HG03135 (cell line): ENCODE measurements around the gene GFPT2.

Source experiments
- ATAC-seq: cut with Tn5 transposase; IDR thresholded peaks from one replicate; pipeline ENCODE4 v1.9.1; 2021; ENCODE audit warnings: mild to moderate bottlenecking, moderate library complexity; ENCODE audit not compliant: unreplicated experiment

GFPT2 gene

DNA sequence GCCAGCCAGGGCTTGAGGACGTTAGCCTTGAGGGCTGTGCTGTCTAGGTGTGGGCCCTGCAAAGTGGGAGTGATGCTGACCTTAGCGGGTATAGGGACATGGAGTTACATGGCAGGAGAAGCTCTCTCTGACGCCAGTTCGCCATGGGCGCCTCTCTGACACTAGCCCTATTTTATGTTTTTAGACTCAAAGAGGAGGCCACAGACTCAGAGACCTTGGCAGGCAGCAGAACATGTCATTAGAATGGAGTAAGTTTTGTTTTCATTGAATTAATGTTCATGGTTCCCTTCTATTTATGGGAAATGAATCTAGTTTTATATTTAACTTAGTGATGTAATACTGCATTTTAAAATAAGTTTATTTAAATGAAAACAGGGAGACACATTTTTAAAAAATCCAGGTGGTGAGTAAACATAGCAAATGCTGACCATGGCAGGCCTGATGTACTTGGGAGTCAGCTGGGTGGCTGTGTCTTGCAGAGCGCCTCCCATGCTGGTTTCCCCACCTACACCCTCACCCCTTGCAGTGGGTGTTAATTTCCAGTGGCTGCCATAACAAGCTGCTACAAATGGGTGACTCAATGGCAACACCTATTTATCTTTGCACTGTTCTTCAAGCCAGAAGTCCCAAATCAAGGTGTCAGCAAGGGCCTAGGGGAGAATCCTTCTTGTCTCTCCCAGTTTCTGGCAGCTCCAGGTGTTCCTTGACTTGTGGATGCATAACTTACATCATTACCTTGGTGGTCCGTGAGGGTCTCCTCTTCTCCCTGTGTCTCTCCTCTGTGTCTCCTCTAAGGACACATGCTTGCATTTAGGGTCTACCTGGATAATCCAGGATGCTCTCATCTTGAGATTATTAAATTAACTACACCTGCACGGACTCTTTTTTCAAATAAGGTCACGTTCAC lies 25.6 kb upstream of the GFPT2 start:
- ATAC-seq = no peak

DNA sequence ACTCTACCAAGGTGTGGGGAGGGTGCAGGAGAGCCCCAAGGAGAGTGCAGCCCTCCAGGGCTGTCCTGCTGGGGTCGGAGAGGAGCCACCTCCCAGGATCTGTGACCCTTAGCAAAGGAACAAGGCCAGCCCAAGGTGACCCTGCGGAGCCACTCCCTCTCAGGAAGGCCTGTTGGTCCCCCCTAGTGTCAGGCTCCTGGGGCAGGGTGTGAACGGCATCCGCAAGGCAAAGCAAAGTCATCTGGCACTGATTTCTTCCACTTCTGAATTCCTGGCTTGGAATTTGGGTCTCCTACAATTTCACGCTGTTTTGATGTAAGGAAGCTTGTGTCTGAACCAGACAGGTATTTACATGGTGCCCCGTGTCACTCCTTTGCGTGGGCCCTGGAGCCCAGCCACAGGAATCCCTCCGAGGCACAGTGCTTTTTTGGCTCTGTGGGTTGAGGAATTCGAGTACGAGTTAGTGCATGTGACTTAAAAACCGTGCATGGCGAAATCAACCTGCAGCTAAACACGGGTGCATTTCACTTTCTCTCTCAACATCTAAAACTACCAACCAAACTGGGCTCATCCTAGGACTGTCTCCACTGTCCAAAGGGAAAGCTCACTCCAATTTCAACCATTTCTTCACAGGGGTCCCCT lies 24.5 kb upstream of the GFPT2 start:
- ATAC-seq = no peak

DNA sequence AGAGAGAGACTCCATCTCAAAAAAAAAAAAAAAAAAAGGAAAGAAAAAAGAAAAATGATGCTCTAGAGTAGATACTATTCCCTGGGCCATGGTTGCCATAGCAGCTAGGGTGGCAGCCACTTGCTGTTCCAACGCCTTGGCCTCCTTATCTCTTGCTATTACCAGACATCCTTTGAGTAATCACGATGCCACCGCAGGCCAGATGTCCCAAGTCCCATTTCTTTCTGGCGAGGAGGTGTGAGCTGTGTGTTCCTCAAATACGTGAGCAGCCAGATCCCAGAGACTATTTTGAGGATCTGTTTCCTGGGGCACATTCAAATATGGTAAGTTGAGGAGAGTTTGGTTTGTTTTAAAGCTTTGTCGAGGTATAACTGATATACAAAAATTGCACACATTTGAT lies 23.4 kb upstream of the GFPT2 start:
- ATAC-seq = no peak

DNA sequence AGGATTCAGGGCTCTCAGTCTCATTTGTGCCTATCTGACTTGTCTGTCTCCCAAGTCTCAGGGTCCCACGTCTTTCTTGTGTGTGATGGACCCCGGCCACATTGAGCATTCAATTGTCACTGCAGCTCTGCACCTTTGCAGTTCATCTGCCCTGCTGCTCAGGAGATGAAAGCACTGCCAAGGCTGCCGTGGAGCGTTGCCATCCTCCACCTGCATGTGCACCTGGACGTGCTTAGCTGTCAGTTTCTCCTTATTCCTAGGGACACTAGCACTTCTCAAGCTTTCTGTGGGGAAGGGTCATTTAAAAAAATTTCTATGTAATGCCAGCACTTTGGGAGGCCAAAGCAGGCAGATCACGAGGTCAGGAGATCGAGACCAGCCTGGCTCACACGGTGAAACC lies 22.8 kb upstream of the GFPT2 start:
- ATAC-seq = no peak

DNA sequence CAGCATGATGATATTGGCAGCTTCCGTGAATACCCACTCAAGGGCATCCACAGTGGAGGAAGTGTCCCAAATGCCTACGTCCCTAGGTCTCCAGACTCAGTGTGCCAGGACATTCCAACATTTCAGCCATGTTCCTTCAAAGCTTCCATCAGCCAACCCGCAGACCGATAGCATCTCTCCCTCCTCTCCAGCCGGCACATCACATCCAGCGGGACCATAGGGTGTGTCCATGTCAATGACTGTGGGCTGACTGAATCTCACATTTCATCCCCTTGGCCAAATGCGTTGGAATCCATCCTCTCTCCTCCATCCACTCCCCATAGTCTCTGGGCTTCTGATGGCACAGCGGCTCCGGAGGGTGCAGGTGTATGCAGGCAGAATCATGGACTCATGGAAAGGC lies 22.2 kb upstream of the GFPT2 start:
- no peak for ATAC-seq

DNA sequence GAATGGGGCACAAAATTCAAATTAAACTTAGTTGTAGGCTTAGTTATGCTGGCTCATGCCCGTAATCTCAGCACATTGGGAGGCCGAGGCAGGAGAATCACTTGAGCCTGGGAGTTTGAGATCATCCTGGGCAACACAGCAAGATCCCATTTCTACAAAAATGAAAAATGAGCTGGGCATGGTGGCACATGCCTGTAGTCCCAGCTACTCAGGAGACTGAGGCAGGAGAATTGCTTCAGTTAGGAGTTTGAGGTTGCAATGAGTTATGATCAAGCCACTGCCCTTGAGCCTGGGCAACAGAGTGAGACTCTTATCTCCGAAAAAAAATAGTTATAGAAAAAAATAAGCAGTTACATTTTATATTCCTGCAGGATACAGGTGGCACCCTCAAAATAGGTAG lies 20.7 kb upstream of the GFPT2 start:
- no peak for ATAC-seq

DNA sequence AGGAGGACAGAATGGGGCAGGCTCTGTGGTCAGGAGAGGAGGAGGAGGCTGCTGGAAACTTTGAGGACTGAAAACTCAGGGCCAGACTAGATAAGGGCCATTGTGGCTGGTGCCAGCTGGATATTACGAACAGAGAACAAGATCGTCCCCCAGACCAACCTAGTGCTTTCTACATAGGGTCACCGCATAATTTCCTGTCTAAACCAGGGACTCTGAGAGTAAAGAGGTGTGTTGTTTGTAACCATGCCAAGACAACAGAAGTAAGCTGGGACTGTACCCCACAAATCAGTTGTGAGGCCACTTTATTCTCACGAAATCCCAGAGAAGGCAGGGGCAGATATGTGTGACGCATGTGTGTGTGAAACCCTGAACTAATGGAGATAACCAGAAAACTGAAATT lies 20.3 kb upstream of the GFPT2 start:
- ATAC-seq = no peak

DNA sequence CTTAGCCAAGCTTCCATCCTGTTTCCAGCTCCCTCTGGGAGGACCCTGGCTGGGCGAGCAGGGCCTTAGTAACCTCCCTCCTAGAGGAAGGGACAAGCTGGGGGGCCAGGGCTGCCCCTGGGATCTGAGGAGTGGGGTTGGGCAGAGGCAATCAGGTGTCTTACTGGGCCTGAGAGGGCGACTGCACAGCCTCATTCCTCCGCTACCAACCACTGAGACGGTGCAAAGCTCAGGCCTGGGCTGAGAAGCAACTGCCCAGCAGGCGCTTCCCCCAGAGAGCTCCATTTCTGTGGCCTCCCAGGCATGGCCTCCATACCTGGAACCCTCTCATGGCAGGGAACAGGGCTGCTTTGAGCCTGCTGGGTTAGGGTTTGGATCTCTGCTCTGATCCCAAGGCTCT lies 18.8 kb upstream of the GFPT2 start:
- no peak for ATAC-seq

DNA sequence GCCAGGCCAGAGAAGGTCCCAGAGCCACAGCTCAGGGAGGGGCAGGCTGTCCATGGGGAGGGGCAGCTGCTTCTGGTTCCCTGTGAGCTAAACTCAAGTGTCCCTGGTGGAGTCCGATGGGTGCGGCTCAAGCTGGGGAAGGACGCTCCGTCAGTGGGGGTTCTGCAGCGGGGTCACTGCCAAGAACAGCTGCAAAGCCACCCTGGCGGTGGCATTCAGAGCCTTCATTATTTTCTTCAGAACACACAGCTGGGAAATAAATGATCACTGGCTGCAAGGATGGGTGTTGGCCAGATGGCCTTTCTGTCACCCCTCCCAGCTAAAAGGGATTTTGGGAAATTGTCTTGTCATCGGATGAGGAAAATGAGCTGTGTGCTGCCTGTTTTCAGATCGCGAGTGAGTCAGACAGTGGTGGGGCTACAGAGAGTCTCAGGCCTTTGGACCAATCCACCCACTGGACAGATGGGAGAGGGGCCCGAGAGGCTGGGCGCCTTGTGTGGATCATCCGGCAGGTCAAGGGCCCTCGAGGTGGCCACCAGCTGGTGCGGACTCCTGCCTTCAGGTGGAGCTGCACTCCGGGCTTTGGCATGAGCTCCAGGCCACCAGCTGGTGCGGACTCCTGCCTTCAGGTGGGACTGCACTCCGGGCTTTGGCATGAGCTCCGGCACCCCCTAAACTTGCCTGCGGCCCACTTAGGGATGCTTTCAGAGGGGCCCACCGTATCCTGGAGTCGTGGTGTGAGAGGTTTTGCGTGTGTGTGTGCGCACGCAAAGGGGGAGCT lies 17.9 kb upstream of the GFPT2 start:
- no peak for ATAC-seq

DNA sequence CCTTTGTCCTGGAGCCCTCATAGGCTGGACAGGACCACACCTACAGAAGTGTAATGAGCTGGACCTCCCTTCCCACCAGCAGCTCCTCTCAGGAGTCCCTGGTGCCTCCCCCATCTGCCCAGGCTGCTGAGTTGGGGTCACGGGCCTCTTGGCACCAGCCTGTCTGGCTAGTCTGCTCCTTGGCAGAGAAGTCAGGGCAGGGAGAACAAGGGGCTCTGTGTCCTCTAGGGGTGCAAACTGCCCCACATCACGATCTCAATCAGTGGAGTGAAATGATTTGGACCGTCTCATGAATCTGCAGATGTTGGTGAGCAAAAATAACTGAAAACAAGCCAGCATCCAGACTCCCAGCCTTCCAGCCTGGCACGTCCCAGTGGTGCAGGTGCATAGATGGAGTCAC lies 14.9 kb upstream of the GFPT2 start:
- no peak for ATAC-seq

DNA sequence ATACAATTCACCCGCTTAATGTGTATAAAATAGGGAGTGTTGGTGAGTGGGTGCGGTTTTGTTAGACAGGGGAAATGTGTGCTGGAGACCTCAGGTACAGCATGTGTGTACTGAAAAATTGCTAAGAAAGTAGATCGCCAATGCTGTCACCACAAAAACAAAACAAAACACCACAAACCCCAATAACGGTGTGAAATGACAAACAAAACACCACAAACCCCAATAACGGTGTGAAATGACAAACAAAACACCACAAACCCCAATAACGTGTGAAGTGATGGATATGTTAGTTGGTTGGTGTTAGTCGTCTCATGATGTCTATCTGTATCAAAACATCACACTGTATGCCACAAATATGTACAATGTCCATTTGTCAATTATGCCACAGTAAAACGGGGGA lies 14.2 kb upstream of the GFPT2 start:
- ATAC-seq = no peak

DNA sequence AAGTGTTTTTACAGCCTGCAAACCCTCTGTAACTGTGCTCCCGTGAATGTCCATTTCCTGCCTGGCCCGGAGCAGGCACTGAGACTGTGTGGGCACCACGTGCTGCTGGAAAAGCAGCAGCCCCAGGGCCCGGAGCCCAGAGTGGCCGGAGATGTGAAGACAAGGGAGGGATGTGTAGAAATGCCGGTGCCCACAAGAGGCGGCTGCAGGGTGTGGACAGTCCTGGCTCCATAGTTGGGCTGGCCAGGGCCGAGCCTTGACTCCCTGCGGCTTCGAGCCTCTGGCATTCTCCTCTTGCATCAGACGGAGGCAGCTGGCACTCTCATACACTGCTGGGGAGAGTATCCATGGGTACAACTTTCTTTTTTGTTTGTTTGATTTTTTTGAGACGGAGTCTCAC lies 13.2 kb upstream of the GFPT2 start:
- ATAC-seq = no peak

DNA sequence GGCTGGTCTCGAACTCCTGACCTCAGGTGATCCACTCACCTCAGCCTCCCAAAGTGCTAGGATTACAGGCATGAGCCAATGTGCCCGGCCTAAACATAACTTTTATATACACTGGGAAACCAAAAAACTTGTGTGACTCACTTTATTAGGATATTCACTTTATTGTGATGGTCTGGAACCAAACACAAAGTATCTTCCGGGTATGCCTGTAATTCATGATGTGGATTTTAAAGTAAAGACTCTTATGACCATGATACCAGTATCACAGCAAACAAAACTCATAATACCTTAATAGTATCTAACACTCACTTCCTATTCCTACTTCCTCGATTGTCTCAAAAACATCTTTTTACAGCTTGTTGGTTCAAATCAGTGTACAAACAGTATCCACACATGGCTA lies 12.7 kb upstream of the GFPT2 start:
- ATAC-seq = no peak

DNA sequence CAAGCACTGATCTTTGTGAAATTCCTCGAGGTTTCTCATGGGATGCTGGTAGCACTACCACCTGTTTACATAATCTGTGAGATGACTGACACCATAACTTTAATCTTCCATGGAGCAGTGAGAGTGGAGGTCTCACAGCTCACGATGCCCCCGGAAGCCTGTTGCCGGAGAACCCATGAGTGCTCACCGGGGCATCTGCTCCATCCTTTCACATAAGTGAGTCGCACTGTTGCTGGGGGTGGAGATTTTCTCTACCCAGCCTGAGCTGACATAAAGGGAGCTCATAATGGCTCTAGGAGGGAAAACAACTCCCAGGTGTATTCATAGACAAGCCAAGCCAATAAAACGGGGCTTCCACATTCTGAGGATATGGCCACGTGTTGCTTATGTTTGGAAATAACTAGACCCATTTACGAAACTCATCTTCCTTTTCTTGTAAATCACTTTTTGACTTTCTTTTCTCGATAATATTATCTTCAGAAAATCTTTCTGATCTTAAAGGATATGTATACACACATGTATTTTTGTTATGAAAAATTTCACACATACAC lies 11.2 kb upstream of the GFPT2 start:
- no peak for ATAC-seq

DNA sequence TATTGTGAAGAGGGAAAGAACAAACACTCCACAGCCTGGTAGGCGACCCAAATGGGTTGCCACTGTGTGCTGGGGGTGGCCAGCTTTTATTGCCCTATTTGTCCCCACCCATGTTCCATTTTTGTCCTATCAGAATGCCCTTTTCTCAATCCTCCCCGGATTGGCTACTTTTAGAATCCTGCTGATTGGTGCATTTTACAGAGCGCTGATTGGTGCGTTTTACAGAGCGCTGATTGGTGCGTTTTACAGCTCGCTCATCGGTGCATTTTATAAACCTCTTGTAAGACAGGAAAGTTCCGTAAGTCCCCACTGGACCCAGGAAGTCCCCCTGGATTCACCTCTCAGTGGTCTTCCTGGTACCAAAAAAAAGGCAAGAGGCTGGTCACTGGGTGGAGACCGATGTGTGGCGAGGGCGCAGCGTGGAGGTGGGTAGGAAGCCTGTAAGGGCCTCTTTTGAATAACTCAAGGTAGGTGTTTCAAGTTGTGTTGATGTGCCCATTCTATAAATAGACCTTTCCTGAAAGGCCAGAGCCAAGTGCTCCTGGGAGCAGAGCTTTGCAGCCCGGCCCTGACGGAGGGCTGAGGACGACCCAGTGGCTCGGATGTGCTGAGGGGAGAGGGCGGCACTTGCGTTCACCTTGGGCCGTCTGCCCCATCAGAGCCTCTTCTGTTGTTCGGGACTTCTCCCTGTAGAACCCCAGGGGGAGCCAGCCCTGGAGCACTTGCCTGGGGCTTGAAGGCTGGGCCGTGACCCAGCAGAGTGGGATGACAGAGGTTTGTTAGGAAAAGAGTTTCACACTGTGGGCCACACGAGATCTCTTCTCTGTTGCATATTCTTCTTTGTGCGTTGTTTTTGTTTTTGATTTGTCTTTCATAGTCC lies 7.2 kb upstream of the GFPT2 start:
- ATAC-seq = no peak

DNA sequence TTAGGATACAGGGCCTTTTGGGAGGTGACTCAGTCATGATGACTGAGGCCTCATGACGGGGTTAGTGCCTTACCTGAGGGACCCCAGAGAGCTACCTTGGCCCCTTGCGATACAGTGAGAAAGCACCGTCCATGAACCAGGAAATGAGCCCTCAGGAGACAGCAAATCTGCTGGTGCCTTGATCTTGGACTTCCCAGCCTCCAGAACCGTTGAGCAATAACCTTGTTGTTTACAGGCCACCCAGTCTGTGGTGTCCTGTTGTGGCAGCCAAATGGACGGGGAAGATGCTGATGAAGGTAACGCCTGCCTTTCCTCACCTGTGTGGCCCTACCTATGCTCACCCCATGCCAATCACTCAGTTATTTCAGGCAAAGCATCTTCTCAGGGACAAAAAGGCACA lies 5.6 kb upstream of the GFPT2 start:
- ATAC-seq = no peak

DNA sequence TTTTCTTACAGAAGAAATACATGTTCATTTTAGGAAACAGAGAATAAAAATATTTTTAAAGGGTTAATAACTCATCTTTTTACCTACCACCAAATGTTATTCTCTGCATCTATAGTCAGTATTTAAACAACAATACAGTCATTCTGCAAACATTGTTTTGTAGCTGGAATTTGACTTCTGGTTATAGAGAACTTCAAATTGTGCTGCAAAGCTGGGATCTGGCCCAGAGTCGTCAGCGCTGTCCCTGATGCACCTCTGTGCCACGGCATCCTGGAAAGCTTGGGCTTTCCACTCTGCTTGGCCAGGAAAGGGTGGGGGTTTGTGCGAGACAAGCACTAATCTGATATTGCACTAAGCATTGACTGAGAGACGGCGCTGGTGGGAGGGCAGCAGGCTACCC lies 5.0 kb upstream of the GFPT2 start:
- no peak for ATAC-seq

DNA sequence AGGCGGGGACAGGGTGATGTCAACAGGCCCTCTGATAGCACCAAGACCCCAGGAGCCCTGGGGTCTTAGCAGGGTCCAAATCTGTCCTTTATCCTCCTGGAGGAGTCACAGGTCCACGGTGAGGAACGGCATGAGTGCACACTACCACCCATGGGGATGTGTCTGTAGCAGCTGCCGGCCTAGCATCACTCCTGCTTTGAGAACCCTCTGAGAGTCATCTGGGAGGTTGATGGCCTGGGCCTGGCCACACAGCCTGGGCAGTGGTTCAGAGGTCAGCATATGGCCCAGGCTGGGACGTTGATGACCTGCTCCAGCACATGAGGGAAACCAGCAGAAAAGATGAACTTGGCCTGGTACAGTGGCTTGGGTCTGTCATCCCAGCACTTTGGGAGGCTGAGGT lies 1.8 kb upstream of the GFPT2 start:
- no peak for ATAC-seq

DNA sequence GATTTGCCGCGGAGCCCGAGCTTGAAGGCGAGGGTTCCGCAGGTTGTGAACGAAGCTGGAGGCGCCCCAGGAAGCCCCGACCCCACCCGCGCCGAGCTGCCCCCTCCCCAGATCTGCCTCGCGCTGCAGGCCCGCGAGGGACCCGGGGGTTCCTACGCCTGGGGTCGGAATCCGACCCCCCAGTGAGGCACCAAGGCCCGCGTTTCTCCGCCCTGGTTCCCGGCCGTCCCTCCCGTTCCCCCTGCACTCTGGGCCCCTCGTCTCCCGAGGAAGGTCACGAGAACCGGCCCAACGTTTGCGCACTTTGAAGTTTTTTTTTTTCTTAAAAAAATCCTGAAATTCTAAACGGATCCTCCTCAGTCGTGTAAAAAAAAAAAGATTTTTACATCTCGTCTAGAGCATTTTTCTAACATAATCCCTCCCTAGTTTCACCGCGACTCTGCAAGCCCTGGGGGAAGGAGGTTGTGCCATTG lies 880 bp upstream of the GFPT2 start:
- no peak for ATAC-seq
